Neural crest cell (in vitro differentiated cells): ENCODE measurements around the gene KIAA0825. TPM values are rescaled to one million over a fixed set of nuclear protein-coding genes. Genes with fewer than 3 reads are reported as not detected.
A peak's percentile ranks its signal among the peaks of the same experiment; 100 is the strongest.
"Not testable (repeated sequence)": the region's sequence is repeated elsewhere in the genome, so short reads cannot be mapped to it uniquely, and the experiment has no call there.

ENCODE experiments used
- DNase-seq: peaks from one replicate; pipeline ENCODE4 v3.0.0; 2021; ENCODE audit warnings: low read depth, mixed read lengths, low spot score
- H3K27ac Mint-ChIP-seq: one replicate; pipeline ENCODE4 v1.8.0; 2021; ENCODE audit warnings: mild to moderate bottlenecking, mixed read lengths; ENCODE audit not compliant: unreplicated experiment
- H3K27me3 Mint-ChIP-seq: 2 replicates; pipeline ENCODE4 v1.8.0; 2021; ENCODE audit warnings: low read depth, mild to moderate bottlenecking, mixed read lengths
- H3K36me3 Mint-ChIP-seq: 2 replicates; pipeline ENCODE4 v1.8.0; 2021; ENCODE audit warnings: low read depth, mild to moderate bottlenecking, mixed read lengths
- H3K4me1 Mint-ChIP-seq: 2 replicates; pipeline ENCODE4 v1.8.0; 2021; ENCODE audit warnings: mixed read lengths
- H3K4me3 Mint-ChIP-seq: one replicate; pipeline ENCODE4 v1.8.0; 2021; ENCODE audit warnings: mild to moderate bottlenecking, mixed read lengths
- H3K9me3 Mint-ChIP-seq: 2 replicates; pipeline ENCODE4 v1.8.0; 2021; ENCODE audit warnings: mixed read lengths
- CTCF ChIP-seq: fragments of 200-600 bp; sonication (generic); conservative IDR thresholded peaks from 2 replicates; pipeline ENCODE4 v1.5.0; 2021; ENCODE audit warnings: antibody characterized with exemption, mild to moderate bottlenecking
- total RNA-seq: library from RNA; stranded (reverse); gene quantifications from 2 replicates; pipeline ENCODE4 v1.2.1, GENCODE V29; 2021

KIAA0825 gene
- total RNA-seq, 1 donor from 2014 or later = 3.5 TPM

- H3K4me1 Mint-ChIP-seq = no peaks in the 10 kb centered on the region
- DNase-seq = no peak
- H3K36me3 Mint-ChIP-seq = peaks cover 10% of the 10 kb centered on the region
- peaks cover 18% of the 10 kb centered on the region for H3K9me3 Mint-ChIP-seq
- no peak overlapping the region for H3K27ac Mint-ChIP-seq
- no peak for TF ChIP-seq CTCF
- no peak overlapping the region for H3K4me3 Mint-ChIP-seq
- H3K27me3 Mint-ChIP-seq = no peaks in the 10 kb centered on the region
Measured at GRCh38 chr5:94130077-94130476, 488.3 kb downstream of the KIAA0825 start.

- peaks cover 12% of the 10 kb centered on the region for H3K9me3 Mint-ChIP-seq
- no peak for TF ChIP-seq CTCF
- H3K27ac Mint-ChIP-seq = no peak overlapping the region
- H3K4me1 Mint-ChIP-seq = peaks cover 7% of the 10 kb centered on the region
- H3K27me3 Mint-ChIP-seq = no peaks in the 10 kb centered on the region
- H3K4me3 Mint-ChIP-seq = no peak overlapping the region
- DNase-seq = no peak
- H3K36me3 Mint-ChIP-seq = peaks cover 5% of the 10 kb centered on the region
Measured at GRCh38 chr5:94125107-94125506, 493.3 kb downstream of the KIAA0825 start.

- H3K27me3 Mint-ChIP-seq, DNase-seq, H3K27ac Mint-ChIP-seq, H3K36me3 Mint-ChIP-seq, H3K4me1 Mint-ChIP-seq, H3K9me3 Mint-ChIP-seq, H3K4me3 Mint-ChIP-seq: not testable (repeated sequence)
Measured at GRCh38 chr5:94116317-94116716, 502.1 kb downstream of the KIAA0825 start.

- Mint-ChIP-seq H3K27ac (no peak overlapping the region), H3K9me3 (peaks cover 6% of the 10 kb centered on the region), H3K4me3 (no peak overlapping the region), H3K4me1 (peaks cover 23% of the 10 kb centered on the region), H3K27me3 (no peaks in the 10 kb centered on the region), H3K36me3 (peaks cover 11% of the 10 kb centered on the region)
- no peak for TF ChIP-seq CTCF
- DNase-seq = no peak
Measured at GRCh38 chr5:94113087-94113486, 505.3 kb downstream of the KIAA0825 start.

GRCh38 chr5:94111209-94112004 is 507.0 kb downstream of the KIAA0825 start:
- DNase-seq = peak; percentile 80
- peak overlapping the region; percentile 89 for H3K27ac Mint-ChIP-seq
- H3K36me3 Mint-ChIP-seq = peaks cover 17% of the 10 kb centered on the region
- peak; percentile 36 for TF ChIP-seq CTCF
- H3K4me1 Mint-ChIP-seq = peaks cover 23% of the 10 kb centered on the region
- H3K27me3 Mint-ChIP-seq = no peaks in the 10 kb centered on the region
- H3K9me3 Mint-ChIP-seq = peaks cover 6% of the 10 kb centered on the region
- peak overlapping the region; percentile 92 for H3K4me3 Mint-ChIP-seq

- Mint-ChIP-seq H3K27ac (no peak overlapping the region), H3K9me3 (peaks cover 30% of the 10 kb centered on the region), H3K4me3 (no peak overlapping the region), H3K36me3 (peaks cover 52% of the 10 kb centered on the region), H3K27me3 (no peaks in the 10 kb centered on the region), H3K4me1 (peaks cover 5% of the 10 kb centered on the region)
- no peak for TF ChIP-seq CTCF
- no peak for DNase-seq
Measured at GRCh38 chr5:94103514-94104245, 514.7 kb downstream of the KIAA0825 start.
